Hematopoietic multipotent progenitor cell treated with erythropoietin and hydrocortisone succinate and interleukin-3 and kit ligand, for 15 days (in vitro differentiated cells): ENCODE results near the gene OOSP4B.
"Not testable (repeated sequence)": the region's sequence is repeated elsewhere in the genome, so short reads cannot be mapped to it uniquely, and the experiment has no call there.

Source experiments
- DNase-seq: peaks from one replicate; pipeline ENCODE4 v3.0.0-alpha.2; 2015; ENCODE audit warnings: low spot score

OOSP4B gene

GRCh38 chr11:60059521-60060240, 42.7 kb downstream of the OOSP4B start:
- no peak for DNase-seq

GRCh38 chr11:60064111-60064510, 47.1 kb downstream of the OOSP4B start:
- DNase-seq, result no peak

GRCh38 chr11:60065801-60066200, 48.8 kb downstream of the OOSP4B start:
- no peak for DNase-seq

GRCh38 chr11:60069450-60069849, 52.5 kb downstream of the OOSP4B start:
- DNase-seq, result no peak

- not testable (repeated sequence) for DNase-seq
Observed at GRCh38 chr11:60071644-60072043, 54.7 kb downstream of the OOSP4B start.

- DNase-seq, result no peak
Observed at GRCh38 chr11:60077216-60077817, 60.3 kb downstream of the OOSP4B start.

GRCh38 chr11:60077981-60078380, 61.0 kb downstream of the OOSP4B start:
- no peak for DNase-seq

GRCh38 chr11:60078745-60079144, 61.8 kb downstream of the OOSP4B start:
- DNase-seq, result no peak

- DNase-seq, result no peak
Observed at GRCh38 chr11:60080535-60080934, 63.6 kb downstream of the OOSP4B start.
